Bone marrow (tissue), 2 donors: ENCODE data around the gene DNAJC12.
"Not testable (repeated sequence)": the region's sequence is repeated elsewhere in the genome, so short reads cannot be mapped to it uniquely, and the experiment has no call there.

Source experiments
- DNase-seq, 2 donors: peaks; one replicate each; lab custom pipeline; 2025; lab: John Stamatoyannopoulos, UW

DNAJC12 gene

DNA sequence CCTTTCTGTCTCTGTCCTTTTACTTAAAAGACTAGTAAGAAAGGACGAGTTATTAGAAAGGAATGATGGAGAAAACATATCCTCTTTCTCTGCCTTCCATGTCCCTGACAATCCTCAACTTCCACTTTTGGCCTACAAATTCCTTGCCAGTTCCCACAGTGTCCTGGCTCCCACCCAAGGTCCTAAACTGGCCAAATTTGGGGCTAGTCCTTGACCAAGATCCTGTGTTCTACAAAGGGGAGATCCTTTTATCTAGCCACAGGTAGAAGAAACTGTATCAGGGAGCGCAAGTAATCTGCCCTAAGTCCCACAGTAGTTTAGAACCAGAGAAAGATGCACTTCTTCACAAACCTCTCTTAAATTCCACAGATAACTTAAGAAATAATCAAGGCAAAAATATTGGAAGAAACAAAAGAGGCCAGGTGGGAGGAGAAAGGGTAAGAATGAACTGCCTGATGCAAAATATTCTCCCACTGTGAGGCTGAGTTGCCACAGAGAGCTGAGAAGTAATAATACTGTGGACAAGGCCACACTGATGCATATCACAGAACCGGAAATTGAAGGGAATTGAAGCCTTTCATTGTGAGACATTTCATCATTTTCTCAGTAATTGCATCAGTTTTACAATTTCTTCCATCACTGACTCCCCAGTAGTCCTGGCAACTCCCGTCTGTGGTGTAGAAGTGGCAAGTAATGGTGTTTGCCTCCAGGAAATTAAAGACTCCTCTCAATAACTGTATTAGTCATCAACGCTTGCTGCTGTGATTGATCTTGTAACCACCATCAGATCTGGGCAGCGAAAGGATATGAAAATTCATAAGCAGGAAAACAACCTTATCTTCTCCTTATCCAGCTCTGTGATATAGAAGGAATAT, 47.2 kb downstream of the DNAJC12 start:
- DNase-seq = no peak

DNA sequence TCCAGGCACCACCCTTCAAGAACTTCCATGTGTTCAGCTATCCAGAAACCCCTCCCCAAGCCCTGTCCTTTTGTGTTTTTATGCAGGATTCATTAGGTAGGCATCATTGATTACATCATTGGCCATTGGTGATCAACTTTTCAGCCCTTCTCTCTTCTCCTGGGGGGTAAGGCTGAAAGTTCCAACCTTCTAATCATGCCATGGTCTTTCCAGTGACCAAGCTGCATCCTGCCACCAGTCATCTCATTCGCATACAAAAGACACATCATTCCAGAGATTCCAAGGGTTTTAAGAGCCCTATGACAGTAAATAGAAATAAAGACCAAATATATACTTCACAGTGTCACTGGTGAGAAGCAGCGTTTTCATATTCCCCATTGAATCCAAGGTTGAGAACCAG, 48.2 kb downstream of the DNAJC12 start:
- no peak for DNase-seq

DNA sequence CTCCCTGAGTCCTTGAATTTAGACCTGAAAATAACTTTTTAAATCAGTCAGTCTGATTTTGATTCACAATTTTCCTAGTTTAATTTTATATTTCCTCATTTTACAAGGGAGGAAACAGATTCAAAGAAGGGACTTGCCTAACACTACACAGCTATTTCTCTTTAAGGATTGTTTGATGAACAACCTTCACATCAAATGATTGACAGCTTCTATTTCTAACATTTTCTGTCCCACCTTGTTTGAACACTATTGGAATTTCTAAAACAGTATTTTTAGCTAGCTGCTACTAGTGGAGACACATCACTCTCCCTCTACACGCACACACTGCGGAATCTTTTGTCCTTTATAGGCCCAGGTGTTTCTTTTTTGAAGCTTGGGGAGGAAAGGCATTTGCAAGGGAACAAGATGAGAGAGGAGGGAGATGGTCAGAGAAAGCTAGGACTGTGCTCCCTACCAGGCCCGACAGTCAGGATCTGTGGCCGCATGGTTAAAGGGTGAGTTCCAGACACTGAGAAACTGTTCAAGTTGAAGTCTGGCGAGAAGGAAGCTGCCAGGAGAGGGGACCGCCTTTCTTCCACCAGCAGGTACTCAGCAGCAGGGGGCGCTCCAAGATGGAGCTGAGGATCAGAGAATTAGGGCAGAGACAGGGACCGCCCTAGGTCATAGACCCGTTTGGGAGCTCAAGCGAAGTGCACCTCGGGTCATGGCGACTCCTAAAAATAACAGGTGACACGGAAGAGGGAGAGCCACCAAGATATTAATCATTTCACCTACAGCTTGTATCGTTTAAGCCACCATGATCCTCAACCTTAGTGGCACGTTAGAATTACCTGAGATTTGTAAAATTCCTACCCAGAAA, 49.7 kb downstream of the DNAJC12 start:
- peak; percentile 15 to 20 for DNase-seq

DNA sequence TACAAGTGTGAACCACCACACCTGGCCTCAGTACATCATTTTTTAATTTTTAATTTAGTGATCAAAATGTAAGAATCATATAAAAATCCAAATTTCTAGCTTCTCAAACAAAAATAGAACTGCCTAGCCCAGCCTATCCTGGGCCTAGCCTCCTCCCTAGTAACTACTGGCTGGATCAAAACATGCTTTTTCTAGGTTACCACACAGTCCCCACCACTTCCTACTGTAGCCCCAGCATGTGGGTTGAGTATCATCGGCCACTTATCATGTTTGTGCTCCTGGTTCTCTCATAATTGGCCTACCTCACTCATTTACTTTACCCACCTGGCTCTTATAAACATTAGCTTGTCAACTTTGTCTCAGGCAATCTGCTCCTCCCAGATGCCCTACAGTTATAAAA, 52.9 kb downstream of the DNAJC12 start:
- no peak for DNase-seq

DNA sequence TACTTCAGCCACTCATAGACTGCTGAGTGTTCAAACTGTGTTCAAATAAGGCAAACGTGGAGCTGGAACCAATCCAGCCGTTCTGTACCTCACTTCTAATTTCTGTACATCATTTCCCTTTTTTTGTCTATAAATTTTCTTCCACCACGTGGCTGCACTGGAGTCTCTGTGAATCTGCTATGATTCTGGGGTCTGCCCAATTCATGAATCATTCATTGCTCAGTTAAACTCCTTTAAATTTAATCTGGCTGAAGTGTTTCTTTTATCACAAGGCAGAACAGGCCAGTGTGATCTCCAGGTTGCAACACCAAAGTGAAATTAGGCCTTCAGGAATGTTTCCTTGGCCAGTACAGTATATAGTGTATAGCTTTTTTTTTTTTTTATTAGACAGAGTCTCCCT, 53.5 kb downstream of the DNAJC12 start:
- no peak for DNase-seq

DNA sequence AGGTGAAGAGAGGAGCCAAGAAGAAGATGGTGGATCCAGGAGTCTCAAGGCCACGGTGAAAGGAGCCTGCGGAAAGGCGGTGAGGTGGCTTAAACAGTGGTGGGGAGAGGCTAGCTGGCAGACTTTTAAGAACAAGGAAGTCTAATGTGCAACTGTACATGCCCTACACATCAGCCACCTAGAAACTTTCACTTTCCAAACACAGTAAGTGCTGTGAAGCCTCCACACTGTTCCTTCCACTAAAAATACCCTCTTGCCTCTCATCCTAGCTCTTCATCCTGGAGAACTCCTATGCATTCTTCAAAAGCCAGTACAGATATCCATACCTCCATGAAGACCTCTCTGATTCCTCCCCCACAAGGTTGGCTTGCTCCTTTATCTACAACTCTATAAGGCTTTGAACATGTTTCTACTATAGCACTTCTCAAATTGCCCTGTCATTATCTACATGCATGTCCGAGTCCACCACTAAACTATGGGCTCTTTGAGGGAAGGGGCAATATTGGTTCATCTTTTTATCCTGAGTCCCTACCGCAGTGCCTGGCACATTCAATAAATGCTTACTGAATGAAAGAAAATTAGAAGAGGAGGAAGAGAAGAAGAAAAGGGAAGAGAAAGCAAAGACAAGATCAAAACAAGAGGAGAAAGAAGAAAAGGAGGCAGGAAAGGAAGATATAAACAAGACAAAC, 54.2 kb downstream of the DNAJC12 start:
- peak in 1 of 2 donors; percentile 5 for DNase-seq

DNA sequence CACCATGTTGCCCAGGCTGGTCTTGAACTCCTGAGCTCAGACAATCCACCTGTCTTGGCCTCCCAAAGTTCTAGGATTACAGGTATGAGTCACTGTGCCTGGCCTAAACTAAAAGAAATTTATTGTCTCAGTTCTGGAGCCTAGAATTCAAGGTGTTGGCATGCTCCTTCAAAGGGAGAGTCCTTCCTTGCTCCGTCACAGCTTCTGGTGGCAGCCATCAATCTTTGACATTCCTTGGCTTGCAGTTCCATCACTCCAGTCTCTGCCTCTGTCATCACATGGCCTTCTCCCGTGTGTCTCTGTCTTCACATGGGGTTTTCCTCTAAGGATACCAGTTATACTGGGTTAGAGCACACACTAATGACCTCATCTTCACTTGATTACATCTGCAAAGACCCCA, 55.5 kb downstream of the DNAJC12 start:
- no peak for DNase-seq

DNA sequence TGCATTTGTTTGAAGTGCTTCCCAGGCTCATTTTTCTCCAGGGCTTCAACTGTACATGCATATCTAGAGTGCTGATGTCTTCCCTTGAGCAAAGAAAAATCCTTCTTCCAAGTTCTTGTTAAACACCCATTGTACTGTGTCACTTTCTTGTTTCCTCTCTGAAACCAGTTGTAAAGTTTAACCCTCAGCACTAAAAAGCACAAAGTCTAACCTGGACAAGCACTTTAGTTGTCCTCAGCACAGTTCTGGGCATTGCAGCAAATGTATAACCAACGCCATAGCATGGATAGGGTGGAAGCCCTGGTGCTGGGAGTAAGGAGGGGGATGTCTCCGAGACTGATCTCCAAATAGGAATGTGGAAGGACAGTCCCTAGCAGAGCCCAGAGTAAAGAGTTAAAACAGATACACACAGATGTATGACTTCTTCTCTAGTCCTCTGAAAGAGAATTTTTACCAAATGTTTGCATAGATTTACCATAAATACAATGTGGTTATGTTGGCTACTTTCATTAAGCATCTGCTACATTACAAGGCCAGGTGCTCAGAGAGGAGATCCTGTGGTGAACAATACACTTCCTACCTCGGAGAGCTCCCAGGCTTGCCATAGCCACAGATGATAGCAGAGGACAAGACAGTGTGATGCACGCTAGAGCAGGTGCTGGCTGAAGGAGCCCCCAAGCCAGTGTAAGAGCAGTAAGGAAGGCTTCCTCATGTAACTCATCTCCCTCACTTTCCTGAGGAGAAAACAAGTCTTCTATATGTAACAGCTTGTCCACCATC, 57.0 kb downstream of the DNAJC12 start:
- DNase-seq = no peak

DNA sequence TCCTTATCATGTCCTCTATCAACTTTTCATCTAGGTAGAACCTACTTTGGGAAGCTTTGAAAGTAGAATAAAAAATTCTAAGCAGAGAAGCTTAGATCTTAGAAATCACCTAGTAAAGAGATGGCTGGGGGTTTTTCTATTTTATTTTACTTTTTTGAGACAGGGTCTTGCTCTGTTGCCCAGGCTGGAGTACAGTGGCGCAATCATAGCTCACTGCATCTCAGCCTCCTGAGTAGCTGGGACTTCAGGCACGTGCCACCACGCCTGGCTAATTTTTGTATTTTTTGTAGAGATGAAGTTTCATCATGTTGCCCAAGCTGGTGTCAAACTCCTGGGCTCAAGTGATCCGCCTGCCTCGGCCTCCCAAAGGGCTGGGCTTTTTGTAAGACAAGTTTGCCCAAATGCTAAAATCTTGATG, 57.8 kb downstream of the DNAJC12 start:
- not testable (repeated sequence) for DNase-seq

DNA sequence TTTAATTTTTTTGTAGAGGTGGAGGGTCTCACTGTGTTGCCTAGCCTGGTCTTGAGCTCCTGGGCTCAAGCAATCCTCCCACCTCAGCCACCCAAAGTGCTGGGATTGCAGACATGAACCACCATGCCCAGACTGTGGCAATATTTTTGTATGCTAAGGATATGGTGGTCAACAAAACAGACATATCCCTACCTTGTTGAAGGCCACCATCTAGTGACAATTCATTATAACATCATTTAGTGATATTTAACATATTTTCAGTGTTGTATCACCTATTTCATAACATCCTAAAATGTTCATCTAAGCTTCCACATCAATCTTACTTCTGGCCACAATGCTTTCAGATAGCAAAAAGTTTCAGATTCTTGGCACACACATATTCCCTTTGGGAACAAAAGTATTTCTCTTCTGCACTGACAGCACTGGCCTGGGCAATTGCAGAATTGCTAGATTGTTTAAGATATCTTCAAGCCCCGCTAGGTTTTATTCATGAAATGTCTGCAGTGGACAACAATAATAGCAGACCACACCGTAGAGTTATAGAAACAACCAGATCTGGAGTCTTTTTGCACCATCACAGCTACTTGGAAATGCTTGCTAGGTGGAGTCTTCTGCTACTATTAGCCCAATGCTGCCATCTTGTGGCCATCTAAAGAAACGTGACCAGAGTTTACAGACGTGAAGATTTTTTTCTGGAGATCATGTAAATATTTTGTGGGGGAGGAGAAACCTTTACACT, 58.4 kb downstream of the DNAJC12 start:
- DNase-seq = peak in 1 of 2 donors; percentile 84

DNA sequence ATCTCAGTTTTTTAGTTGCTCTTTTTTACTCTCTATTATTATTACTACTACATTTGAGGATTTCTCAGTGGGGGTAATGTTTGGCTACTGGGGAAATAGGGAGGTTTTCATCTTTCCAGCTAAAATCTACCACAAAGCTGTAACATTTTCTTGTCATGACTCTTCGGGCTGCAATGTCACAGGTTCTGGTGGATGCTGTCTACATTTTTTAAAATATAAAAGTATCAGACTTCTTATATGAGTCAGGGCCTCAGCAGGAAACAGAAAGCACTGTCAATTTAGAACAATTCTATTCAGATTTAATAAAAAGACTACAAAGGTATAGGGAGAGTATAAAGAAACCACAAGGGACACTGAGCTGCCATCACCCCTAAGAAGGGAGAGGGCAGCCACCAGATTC, 61.6 kb downstream of the DNAJC12 start:
- no peak for DNase-seq

DNA sequence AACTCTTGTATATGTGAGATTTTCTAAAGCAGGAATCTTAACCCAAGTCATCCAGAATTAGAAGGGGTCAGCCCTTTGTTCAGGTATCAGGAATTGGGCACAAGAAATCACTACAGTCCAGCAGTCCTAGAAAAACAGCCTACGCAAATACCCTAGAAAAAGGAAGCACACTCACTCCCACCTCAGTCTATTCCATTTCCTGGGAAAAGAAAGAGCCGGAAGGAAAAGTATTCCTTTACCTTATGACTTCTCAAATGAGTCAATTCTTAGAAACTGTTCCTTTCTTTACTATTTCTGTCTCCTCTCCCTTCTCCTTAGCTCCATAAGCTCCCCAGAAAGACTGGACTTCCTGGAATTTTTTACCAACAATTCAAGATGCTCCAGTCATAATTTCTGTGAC, 62.7 kb downstream of the DNAJC12 start:
- DNase-seq = no peak

DNA sequence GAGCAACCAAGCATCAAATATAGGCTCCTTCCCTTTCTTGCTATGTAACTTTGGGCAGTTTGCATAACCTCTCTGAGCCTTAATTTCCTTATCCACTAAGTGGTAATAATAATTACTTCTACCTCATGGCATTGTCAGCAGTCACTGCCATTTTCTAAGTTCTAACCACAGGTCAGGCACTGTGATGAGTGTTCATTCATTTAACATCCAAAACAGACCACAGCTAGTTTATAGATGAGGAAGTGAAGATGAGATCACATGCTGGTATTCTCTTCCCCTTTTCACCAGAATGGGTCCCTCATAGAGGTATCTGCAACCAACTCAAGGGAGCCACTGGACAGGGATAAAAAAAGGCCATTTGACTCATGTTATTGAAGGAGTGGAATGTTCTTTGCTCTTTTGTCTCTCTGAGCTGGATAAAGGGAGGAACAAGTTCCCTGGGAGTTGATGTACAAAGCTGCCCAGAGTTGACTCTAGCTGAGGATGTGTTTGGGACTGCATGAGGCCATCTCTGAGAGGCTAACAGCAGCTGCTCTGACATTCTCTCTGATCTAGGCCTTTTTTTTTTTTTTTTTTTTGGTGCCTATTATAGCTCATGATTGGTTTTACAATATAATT, 65.0 kb downstream of the DNAJC12 start:
- peak in 1 of 2 donors; percentile 33 for DNase-seq

DNA sequence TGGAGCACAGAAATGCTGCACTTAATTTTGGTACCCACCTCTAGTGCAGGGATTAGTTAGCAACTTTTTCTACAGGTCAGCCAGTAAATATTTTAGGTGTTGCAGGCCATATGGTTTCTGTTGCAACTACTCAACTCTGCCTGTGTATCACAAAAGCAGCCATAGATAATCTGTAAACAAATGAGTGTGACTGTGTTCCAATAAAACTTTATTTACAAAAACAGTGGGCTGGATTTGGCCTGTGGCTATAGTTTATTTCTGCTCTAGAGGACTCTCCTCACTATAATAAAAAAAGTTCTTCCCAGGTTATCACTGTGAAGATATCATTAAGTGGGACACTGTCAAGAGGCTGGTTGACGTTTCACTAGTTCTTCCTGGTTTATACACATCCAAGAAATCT, 65.8 kb downstream of the DNAJC12 start:
- no peak for DNase-seq

DNA sequence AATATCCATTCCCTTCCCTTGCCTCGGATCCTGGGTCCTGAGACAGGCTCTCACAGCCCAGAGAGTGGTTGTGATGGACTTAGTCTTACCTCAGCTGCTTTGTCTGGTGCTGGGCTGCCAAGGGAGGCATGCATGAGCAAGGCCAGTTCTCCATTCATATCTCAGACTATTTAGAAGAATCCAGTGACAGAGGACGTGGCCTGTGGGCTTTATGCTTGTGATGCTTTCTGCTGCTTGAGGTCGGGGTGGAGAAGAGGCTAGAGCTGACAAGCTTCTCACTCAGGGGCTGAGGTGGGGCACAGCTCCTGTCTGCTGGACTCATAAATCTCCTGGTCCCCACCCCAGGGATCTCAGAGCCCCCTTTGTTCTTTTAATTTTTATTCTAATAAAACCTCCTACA, 66.8 kb downstream of the DNAJC12 start:
- no peak for DNase-seq

DNA sequence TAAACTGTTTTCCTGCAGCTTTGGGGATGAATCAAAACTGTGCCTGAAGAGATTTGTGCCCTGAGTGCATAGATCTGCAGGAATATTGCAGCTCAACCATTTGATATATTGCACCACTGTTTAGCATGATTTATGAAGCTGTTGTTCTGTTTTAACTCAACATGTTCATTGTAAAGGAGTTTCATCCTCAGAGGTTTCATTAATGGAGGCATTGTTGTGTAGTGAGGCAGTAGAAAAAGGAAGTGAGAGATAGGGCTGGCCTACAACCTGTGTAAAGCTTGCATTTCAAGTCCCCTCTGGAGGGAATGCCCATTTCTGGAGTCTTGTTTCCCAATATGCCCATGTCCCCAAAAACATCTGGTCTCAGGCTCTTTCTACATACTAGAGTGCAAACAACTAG, 67.5 kb downstream of the DNAJC12 start:
- DNase-seq = no peak

DNA sequence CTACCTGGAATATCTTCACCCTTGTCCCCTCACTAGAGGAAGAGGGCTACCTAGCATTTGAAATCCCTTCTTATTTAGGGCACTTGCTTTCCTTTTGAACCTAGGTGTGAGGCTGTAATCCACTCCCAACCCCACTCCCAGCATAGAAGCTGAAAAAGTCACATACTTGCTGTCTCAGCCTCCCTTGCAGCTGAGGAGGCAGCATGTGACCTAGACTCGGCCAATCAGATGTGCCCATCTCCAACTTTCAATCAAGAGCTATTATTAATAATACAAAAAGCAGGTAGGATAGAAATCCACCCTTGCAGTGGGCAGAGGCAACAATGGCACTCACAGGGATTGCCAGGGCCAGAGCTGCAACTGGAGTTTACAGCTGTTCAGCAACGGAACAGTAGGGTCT, 70.7 kb downstream of the DNAJC12 start:
- no peak for DNase-seq

DNA sequence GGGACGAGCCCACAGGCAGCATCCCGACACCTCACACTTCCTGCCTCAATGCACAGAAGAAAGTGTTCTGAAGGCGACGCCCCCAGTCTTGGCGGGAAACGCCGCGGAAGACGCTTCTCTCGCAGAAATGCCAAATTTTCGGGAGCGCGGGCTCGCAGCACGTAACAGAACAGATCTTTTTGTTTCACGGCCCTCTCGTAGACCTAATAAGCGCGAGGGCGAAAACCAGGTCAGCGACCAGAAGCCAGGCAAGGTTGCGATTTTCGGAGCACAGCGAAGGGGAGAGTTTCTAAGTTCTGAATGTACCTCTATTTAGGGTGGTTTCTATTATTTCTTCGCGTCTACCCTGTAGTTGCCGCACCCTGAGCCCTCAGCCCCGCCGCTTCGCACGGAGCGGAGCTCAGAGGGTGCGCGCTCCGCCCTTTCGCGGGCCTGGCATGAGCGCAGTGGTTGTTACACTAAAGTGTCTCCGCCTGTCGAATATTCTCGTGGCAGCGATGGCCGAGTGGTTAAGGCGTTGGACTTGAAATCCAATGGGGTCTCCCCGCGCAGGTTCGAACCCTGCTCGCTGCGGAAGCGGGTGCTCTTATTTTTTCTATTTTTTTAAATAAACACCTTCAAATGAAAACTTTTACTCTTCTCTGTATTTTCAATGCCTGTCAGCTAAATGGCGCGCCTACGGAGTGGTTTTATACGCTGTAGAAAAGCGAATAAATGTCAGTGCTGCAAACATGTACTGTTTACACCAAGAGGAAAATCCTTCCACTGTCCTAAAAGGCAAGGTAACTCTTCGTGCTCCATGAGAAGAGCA, 73.8 kb downstream of the DNAJC12 start:
- DNase-seq = peak; percentile 93 to 97

DNA sequence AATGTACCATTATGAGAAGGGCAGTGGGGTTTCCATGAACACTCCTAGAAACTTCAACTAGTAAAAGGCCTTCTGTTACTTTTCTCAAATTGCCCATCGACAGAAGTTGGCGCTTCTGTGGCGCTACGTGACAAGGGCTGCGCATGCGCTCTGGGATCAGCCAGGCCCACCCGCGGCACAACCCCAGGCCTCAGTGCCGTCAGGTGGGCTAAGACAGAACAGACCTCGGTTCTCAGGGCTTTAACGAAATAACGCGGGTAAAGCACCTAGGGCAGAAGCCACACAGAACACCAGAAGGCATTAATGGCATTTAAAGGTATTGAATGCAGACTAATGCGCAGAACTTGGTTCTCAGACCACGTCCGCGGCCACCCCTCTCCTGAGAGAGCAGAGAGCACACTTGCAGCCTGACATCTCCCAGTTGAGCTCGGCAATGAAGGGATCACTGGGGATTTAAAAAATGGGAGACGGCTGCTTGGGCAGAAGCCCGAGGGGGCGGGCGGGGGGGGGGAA, 74.4 kb downstream of the DNAJC12 start:
- peak in 1 of 2 donors; percentile 44 for DNase-seq
